Fibroblast of skin of right biceps (primary cell): ENCODE measurements around the gene GTF2A1.

ENCODE experiments used
- DNase-seq: peaks from one replicate; pipeline ENCODE4 v3.0.0-alpha.2; 2013

Gene GTF2A1

DNA sequence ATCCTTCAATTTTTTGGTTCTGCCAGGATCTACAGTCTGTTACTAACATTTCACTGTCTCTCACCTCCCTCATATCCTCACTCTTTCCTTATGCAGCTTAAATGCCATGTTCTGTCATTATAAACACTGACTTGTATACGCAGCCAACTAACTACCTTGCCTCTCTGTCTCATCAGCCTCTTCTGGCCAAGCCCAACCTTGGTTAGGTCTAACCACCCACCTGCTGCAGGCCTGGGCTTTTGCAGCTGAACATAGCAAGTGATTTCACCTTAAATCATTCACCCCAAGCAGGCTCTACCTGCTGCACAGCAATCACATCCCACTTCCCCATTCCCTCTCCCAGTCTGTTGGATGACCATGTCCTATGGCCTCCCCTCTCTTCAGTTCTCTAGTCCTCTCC is 91.5 kb downstream of the GTF2A1 start:
- DNase-seq = no peak

DNA sequence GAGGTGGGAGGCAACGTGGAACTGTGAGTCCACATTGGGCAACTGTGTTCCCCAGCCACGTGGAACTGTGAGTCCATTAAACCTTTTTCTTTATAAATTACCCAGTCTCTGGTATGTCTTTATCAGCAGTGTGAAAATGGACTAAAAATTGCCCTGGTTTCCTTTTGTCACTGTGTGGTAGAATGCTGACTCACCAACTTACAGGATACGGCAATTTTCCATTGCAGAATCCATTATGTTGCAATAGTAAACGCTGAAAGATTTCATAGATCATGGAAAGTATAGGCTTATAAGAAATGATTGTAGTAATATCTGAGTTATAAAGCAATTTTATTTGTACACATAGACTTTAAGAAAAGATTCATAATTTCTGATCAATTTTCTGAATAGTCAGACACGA is 93.0 kb downstream of the GTF2A1 start:
- no peak for DNase-seq

DNA sequence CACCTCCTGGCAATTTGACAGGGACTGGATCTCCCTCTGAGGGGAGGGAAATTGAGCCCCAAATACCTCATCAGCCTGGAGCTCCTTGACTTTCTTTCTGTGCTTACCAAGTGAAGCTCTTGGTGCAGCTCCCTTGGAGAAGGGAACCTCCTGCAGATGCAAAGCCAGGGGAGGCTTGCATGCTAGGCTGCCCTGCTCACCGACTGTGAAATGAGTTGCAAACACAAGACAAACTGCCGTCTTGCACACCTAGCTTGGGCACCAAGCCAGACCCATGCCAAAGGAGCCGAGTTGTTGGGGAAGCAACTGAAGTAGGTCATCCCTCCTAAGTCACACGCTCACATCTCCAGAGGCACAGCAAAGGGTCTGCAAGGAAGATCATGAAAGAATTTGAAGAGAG is 95.2 kb downstream of the GTF2A1 start:
- no peak for DNase-seq
